ENCODE data around the gene IGF2R.

DNA sequence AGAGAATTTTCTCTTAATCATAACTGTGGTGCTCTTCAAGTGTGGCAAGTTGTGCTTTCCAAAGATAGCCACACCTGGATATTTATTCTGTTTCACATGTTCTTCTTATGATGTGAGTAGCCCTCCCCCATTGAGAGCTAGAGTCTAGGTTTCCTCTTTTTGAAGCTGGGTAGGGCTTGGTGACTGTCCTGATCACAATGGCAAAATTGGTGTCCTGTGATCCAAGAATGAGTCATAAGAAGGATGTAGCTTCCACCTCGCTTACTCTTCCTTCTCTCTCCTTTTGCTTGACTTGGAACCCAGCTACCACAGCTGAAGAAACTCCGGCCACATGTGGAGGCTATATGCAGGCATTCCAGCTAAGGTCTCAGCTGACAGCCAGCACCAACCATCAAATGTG, 7.4 kb upstream of the IGF2R start:
- TF ChIP-seq, protein P1, sequence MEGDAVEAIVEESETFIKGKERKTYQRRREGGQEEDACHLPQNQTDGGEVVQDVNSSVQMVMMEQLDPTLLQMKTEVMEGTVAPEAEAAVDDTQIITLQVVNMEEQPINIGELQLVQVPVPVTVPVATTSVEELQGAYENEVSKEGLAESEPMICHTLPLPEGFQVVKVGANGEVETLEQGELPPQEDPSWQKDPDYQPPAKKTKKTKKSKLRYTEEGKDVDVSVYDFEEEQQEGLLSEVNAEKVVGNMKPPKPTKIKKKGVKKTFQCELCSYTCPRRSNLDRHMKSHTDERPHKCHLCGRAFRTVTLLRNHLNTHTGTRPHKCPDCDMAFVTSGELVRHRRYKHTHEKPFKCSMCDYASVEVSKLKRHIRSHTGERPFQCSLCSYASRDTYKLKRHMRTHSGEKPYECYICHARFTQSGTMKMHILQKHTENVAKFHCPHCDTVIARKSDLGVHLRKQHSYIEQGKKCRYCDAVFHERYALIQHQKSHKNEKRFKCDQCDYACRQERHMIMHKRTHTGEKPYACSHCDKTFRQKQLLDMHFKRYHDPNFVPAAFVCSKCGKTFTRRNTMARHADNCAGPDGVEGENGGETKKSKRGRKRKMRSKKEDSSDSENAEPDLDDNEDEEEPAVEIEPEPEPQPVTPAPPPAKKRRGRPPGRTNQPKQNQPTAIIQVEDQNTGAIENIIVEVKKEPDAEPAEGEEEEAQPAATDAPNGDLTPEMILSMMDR (IDR thresholded peaks at IDR 0.05; ENCODE audit: borderline replicate concordance, extremely low read depth, low read length, poor library complexity, severe bottlenecking): no peak
- TF ChIP-seq EZH2 (IDR thresholded peaks at IDR 0.05; ENCODE audit: borderline replicate concordance, low read depth, low read length, severe bottlenecking): no peak
